ENCODE data around the gene MCM3. TPM values are rescaled to one million over a fixed set of nuclear protein-coding genes. Genes with fewer than 3 reads are reported as not detected.

MCM3 gene
- total RNA-seq, 1 experiment from 2014 or later = 107 TPM

DNA sequence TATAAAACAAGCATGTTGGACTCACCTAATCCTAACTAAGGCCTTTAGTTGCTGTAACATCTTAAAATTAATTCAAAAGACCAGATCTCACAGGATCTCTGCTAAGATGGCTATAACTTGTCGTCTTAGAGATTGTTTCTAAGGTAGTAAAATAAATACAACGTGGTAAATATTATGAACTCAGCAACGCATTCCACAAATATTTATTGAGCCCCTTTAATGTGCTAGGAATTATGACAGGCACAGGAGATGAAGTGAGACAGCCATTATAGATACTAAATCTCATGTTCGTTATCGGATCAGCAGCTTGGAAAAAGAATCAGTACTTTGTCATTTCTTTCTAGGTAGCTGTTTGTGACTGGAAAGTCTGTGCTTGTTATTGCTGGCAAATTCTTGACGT, 20.9 kb upstream of the MCM3 start:
- in situ Hi-C loops (cut with HindIII; ENCODE audit: low pct_unique_long_range_greater_than_20kb, low sequenced_read_pairs) = no loop called here

DNA sequence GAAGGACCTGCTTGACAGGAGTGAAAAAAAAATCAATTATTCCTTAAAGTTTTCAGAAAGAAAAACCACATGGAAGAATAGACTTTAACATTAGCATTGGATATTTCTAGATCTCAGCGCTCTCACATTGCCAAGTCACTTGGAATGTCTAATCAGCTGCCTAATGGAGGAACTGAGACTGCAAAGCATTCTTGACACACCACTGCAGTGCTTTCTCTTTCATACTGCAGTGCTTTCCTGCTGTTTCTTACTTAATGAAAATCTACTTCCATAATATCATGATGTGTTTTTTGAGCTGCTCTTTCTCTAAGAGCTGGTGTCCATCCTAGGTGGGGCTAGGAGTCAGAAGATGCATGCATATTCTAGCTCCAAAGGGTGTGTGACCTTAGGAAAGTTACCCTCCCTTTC, 20.4 kb upstream of the MCM3 start:
- no peak for ATAC-seq

More for the DNA sequence above, 20.9 kb upstream of the MCM3 start:
- H3K4me3 ChIP-seq (ENCODE audit: low read depth in 2 of 2, low read length in 2 of 2) = no peak overlapping the region
- no peak overlapping the region for H3K27ac ChIP-seq (ENCODE audit: low read length)
- no TSS peak for BruUV-seq (replicated peaks)
- H3K36me3 ChIP-seq (ENCODE audit: control insufficient read depth, insufficient read depth, low read length) = no peaks in the 10 kb centered on the region
- no peak for TF ChIP-seq TCF7L2 (IDR thresholded peaks at IDR 0.05; ENCODE audit: low read depth, low read length)
- no peak for TF ChIP-seq SIN3A (IDR thresholded peaks at IDR 0.05; ENCODE audit: borderline replicate concordance, insufficient read depth, low read depth, low read length)
- TF ChIP-seq POLR2AphosphoS5 (IDR thresholded peaks at IDR 0.05; ENCODE audit: low read depth, low read length) = no peak
- TF ChIP-seq, protein P1, sequence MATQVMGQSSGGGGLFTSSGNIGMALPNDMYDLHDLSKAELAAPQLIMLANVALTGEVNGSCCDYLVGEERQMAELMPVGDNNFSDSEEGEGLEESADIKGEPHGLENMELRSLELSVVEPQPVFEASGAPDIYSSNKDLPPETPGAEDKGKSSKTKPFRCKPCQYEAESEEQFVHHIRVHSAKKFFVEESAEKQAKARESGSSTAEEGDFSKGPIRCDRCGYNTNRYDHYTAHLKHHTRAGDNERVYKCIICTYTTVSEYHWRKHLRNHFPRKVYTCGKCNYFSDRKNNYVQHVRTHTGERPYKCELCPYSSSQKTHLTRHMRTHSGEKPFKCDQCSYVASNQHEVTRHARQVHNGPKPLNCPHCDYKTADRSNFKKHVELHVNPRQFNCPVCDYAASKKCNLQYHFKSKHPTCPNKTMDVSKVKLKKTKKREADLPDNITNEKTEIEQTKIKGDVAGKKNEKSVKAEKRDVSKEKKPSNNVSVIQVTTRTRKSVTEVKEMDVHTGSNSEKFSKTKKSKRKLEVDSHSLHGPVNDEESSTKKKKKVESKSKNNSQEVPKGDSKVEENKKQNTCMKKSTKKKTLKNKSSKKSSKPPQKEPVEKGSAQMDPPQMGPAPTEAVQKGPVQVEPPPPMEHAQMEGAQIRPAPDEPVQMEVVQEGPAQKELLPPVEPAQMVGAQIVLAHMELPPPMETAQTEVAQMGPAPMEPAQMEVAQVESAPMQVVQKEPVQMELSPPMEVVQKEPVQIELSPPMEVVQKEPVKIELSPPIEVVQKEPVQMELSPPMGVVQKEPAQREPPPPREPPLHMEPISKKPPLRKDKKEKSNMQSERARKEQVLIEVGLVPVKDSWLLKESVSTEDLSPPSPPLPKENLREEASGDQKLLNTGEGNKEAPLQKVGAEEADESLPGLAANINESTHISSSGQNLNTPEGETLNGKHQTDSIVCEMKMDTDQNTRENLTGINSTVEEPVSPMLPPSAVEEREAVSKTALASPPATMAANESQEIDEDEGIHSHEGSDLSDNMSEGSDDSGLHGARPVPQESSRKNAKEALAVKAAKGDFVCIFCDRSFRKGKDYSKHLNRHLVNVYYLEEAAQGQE (IDR thresholded peaks at IDR 0.05; ENCODE audit: insufficient read depth in 1 of 2, low read depth in 2 of 2, low read length in 1 of 2) = no peak
- TF ChIP-seq, protein P2, sequence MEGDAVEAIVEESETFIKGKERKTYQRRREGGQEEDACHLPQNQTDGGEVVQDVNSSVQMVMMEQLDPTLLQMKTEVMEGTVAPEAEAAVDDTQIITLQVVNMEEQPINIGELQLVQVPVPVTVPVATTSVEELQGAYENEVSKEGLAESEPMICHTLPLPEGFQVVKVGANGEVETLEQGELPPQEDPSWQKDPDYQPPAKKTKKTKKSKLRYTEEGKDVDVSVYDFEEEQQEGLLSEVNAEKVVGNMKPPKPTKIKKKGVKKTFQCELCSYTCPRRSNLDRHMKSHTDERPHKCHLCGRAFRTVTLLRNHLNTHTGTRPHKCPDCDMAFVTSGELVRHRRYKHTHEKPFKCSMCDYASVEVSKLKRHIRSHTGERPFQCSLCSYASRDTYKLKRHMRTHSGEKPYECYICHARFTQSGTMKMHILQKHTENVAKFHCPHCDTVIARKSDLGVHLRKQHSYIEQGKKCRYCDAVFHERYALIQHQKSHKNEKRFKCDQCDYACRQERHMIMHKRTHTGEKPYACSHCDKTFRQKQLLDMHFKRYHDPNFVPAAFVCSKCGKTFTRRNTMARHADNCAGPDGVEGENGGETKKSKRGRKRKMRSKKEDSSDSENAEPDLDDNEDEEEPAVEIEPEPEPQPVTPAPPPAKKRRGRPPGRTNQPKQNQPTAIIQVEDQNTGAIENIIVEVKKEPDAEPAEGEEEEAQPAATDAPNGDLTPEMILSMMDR (IDR thresholded peaks at IDR 0.05) = no peak
- H3K4me1 ChIP-seq (ENCODE audit: control insufficient read depth, insufficient read depth, low read length) = no peaks in the 10 kb centered on the region
- intact Hi-C loops (cut with micrococcal nuclease; ENCODE audit: unreplicated experiment) = no loop called here
- H3K27me3 ChIP-seq (ENCODE audit: control insufficient read depth, insufficient read depth, low read length) = no peaks in the 10 kb centered on the region
- CTCF ChIA-PET = interaction anchor here (0.6 kb wide), 1 partner anchor 102 kb away, joined by 4 read pairs; no protein-coding TSS in a partner anchor
- POLR2A ChIA-PET = interaction anchor here (0.6 kb wide), 1 partner anchor 22 kb away, joined by 5 read pairs; no protein-coding TSS in a partner anchor
- ATAC-seq (no peak), DNase-seq (ENCODE audit: low read depth, low spot score) (no peak)
- no peaks in the 10 kb centered on the region for H3K9me3 ChIP-seq (ENCODE audit: control insufficient read depth, insufficient read depth, low read depth, low read length)

More for the DNA sequence above, 20.4 kb upstream of the MCM3 start:
- Histone ChIP-seq H3K4me1 (ENCODE audit: control insufficient read depth, insufficient read depth, low read length) (no peaks in the 10 kb centered on the region), H3K27ac (ENCODE audit: low read length) (no peak overlapping the region), H3K9me3 (ENCODE audit: control insufficient read depth, insufficient read depth, low read depth, low read length) (no peaks in the 10 kb centered on the region), H3K27me3 (ENCODE audit: control insufficient read depth, insufficient read depth, low read length) (no peaks in the 10 kb centered on the region), H3K4me3 (ENCODE audit: low read depth in 2 of 2, low read length in 2 of 2) (no peak overlapping the region), H3K36me3 (ENCODE audit: control insufficient read depth, insufficient read depth, low read length) (no peaks in the 10 kb centered on the region)
- in situ Hi-C loops (cut with HindIII; ENCODE audit: low pct_unique_long_range_greater_than_20kb, low sequenced_read_pairs) = no loop called here
- intact Hi-C loops (cut with micrococcal nuclease; ENCODE audit: unreplicated experiment) = no loop called here
- CTCF ChIA-PET = interaction anchor here (0.6 kb wide), 1 partner anchor 103 kb away, joined by 4 read pairs; no protein-coding TSS in a partner anchor
- DNase-seq (ENCODE audit: low read depth, low spot score) = no peak
- POLR2A ChIA-PET = interaction anchor here (0.6 kb wide), 1 partner anchor 23 kb away, joined by 5 read pairs; no protein-coding TSS in a partner anchor
- BruUV-seq (replicated peaks) = no TSS peak
- TF ChIP-seq POLR2AphosphoS5 (IDR thresholded peaks at IDR 0.05; ENCODE audit: low read depth, low read length) (no peak), TCF7L2 (IDR thresholded peaks at IDR 0.05; ENCODE audit: low read depth, low read length) (no peak), SIN3A (IDR thresholded peaks at IDR 0.05; ENCODE audit: borderline replicate concordance, insufficient read depth, low read depth, low read length) (no peak)
- TF ChIP-seq, protein P2 (IDR thresholded peaks at IDR 0.05) = no peak
- TF ChIP-seq, protein P1 (IDR thresholded peaks at IDR 0.05; ENCODE audit: insufficient read depth in 1 of 2, low read depth in 2 of 2, low read length in 1 of 2) = no peak

Data from Panc1 (cell line).